ENCODE data around the gene PLOD1. TPM values are rescaled to one million over a fixed set of nuclear protein-coding genes. Genes with fewer than 3 reads are reported as not detected.

PLOD1 gene
- total and polyA plus RNA-seq, 10 of the 15 experiments (the other 5 are each of a cell fraction or from before 2014, with no cell fraction given): 10.6 to 42.6 (median 29.3) TPM

- no peak for TF ChIP-seq ZBTB4 (CRISPR knock-in tag; IDR thresholded peaks at IDR 0.05)
- no peak for TF ChIP-seq USF2 (IDR thresholded peaks at IDR 0.05; ENCODE audit: borderline replicate concordance, low read depth, low read length)
- TF ChIP-seq CUX1 (IDR thresholded peaks at IDR 0.05; ENCODE audit: insufficient replicate concordance, low read depth, low read length): no peak
- TF ChIP-seq POU2F2 (IDR thresholded peaks at IDR 0.05; ENCODE audit: borderline replicate concordance, low read depth, low read length): peak; percentile 87; the same call in 2 of the 3 replicates
- TF ChIP-seq SRF (IDR thresholded peaks at IDR 0.05; ENCODE audit: low read depth in 2 of 2, low read length in 2 of 2): peak; percentile 94 to 99
Measured at GRCh38 chr1:11907275-11908094, 27.0 kb upstream of the PLOD1 start (continued).

All from GM12878 (cell line).